Inferior parietal cortex (tissue), 1 donor: ENCODE measurements around the gene RHEX.
A peak's percentile ranks its signal among the peaks of the same experiment; 100 is the strongest.

ENCODE experiments used
- DNase-seq: peaks from one replicate; pipeline ENCODE4 v3.0.0-alpha.2; 2016; ENCODE audit errors: extremely low spot score

RHEX gene

DNA sequence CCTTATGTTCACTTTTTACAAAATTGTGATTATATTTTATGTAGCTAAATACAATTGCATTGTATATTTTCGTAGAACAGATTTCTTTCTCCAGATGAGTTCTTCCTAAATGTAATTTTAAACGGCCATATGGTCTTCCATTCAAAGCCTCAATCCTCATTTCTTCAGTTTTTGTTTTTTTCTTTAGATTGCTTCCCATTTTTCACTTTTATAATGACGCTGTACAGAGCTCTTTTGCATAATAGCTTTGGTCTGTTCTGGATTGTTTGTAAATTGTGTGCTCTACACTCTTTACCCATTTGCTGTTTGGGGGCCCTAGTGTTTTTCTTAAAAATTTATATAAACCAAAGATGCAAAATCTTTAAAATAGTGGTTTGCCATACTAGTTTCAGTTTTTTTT is 36.4 kb downstream of the RHEX start:
- DNase-seq = no peak

DNA sequence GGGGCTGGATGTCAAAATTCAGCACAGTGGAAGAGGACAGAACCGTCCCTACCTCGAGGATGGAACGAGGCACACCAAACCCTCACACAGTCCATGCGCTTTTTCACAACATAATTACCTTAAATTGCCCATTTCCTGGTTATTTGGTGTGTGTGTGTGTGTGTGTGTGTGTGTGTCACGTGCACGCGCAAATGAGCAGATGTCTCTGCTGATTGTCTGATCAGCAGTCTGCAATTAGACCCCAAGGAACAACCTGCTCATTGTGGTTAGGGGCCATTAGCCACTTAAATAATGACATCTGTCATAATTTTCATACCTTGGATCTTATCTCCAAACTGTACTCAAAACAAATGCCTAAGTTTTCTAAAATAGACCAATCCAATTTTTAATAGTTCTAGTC is 41.1 kb downstream of the RHEX start:
- DNase-seq = no peak

- DNase-seq = no peak
Observed at GRCh38 chr1:206097381-206097780, 44.4 kb downstream of the RHEX start.

DNA sequence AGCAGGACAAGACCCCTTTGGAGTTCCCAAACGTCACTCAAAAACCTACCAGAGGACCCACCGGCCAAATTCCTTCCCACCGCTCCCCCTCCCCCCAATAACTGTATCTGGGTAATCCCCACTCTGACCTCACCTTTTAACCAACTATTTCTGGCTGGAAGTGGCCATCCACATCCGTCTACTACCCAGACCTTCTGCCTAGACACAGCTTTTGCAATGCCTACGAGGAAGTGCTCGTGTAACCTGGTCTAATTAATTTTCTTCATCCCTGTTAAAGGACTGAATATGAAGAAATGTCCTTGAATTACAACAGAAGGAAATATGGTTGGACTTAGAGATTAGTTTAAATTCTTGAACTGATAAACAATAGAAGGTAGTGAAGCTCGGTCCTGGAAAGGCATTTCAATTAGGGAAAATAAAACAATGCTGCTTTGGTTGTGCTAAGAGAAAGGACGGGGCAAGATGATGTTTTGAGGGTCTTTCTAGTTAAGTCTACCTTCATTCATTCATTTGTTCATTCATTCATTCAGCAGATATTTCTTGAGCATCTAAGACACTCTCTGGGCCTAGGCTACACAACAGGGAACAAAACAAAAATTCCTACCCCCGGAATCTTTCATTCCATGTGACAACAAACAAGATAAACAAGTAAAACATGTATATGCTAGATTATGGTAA is 45.4 kb downstream of the RHEX start:
- DNase-seq = no peak

- no peak for DNase-seq
Observed at GRCh38 chr1:206100226-206100815, 47.3 kb downstream of the RHEX start.

DNA sequence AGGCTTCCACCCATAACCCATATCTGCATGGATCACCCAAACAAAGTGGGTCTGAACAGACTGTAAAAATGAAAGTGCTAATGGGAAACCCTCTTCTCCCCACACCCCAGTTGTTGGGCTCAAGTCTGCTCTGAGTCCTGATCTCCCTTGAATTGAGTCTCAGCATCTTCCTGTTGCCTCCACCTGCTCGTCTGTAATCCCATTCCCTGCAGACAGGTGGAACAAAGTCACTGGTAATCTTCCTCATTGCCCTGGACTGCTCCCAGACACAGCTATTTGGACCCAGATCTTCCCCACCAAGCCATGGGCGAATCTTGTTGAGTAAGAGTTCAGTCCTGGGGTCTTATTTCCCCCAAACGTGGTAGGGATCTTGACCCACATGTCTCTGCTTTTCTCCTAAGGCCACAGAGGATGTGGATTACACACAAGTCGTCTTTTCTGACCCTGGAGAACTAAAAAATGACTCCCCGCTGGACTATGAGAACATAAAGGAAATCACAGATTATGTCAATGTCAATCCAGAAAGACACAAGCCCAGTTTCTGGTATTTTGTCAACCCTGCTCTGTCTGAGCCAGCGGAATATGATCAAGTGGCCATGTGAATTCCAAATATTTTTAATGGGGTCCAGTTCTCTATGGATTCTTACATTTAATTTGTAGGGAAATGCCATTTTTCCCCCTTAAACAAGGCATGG is 48.5 kb downstream of the RHEX start:
- DNase-seq = no peak

GRCh38 chr1:206102292-206102936 is 49.4 kb downstream of the RHEX start:
- DNase-seq = no peak

- DNase-seq = no peak
Observed at GRCh38 chr1:206103979-206104378, 51.0 kb downstream of the RHEX start.

DNA sequence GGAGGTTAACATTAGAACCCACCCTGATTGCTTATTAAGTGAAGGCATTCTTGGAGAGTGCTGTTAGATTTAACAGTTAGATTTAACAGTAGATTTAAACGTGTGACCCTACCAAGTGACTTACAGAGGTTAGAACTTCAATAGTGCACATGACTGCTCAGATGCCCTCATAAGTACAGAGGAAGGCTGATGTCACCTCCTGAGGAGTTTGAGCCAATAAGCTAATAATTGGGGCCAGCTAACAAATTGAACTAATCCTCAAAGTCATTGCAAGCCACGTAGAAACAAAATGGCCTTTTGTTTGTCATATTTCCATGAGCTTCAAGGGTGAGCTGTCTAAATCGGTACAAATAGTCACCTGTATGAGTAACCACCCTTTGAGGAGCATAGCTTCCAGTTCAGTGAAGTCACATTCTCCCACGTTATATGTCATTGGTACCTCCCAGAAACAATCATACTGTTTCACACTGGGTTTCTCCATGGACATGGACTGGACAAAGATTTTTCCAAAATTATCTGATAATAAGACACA is 52.6 kb downstream of the RHEX start:
- no peak for DNase-seq

GRCh38 chr1:206106328-206107167 is 53.6 kb downstream of the RHEX start:
- peak; percentile 94 for DNase-seq

- no peak for DNase-seq
Observed at GRCh38 chr1:206107168-206107544, 54.2 kb downstream of the RHEX start.

DNA sequence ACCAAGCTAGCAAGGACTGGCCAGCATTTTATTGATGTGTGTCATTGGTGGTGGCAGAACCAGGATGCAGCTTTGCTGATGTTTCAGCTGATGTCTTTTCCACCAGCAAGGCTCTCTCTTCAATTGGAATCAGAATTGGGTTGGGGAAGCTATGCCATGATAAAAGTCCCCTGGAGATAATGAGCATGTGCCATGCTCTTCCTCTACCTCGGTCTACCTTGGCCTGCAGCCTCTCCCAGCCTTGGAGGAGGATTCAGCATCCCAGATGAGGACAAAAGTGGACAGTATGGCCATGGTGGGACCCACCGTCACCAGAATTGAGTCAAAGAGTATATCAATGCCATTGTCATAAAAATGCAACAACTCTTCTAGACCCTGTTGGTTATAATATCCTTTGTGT is 55.7 kb downstream of the RHEX start:
- DNase-seq = no peak

DNA sequence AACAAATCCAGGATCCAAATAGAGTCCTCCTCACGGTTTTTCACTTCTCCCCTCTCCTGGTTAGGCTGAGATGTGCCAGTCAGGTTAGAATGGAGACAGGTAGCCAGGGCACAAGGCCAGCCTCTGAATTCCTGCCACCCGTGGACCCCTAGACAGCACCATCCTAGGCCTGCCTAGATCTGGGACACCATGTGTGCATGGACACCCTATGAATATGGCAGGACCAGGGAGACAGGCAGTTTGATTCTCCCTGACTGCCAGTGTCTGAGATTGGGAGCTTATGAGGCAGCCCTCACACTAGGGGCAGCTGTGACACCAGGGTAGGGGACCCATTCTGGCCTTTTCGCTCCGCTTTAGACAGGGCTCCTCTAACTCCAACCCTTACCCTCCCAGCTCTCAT is 56.7 kb downstream of the RHEX start:
- DNase-seq = no peak

GRCh38 chr1:206110161-206110560 is 57.2 kb downstream of the RHEX start:
- no peak for DNase-seq

- DNase-seq = no peak
Observed at GRCh38 chr1:206110820-206111219, 57.8 kb downstream of the RHEX start.

GRCh38 chr1:206111271-206111927 is 58.4 kb downstream of the RHEX start:
- DNase-seq = no peak

- DNase-seq = no peak
Observed at GRCh38 chr1:206112600-206113301, 59.8 kb downstream of the RHEX start.

- DNase-seq = no peak
Observed at GRCh38 chr1:206114692-206115640, 62.0 kb downstream of the RHEX start.

DNA sequence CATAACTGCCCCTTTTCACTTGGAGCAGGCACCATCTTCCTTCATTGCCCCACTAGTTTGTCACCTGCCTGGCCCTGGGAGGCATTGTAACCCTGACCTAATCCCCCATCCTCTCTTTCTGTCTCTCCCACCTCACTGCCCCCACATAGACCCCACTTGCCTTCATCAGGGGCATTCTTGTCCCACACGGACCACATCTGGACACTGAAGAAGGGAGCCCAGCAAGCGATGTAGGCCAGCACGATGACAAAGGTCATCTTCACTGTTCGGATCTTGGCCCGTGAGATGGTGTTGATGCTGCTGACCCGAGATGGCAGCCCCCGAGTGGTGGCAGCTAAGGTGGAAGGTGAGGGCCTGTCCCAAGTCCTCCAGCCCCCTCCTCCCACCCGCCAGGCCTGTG is 62.8 kb downstream of the RHEX start:
- DNase-seq = no peak
